DND-41 (cell line): ENCODE measurements around the gene SHLD3.
A peak's percentile ranks its signal among the peaks of the same experiment; 100 is the strongest.

Experiments used
- ATAC-seq: fragments of 200-7000 bp; cut with Tn5 transposase; 3 replicates; pipeline ENCODE4 v1.9.1; 2021; ENCODE audit warnings: low read depth; ENCODE audit not compliant: insufficient read depth
- DNase-seq: peaks from one replicate; pipeline ENCODE4 v3.0.0-alpha.2; 2020
- H2AFZ ChIP-seq: 2 replicates; pipeline ENCODE4 v1.6.0; 2012; ENCODE audit warnings: low read depth, low read length
- H3K27ac ChIP-seq: 2 replicates; pipeline ENCODE4 v1.5.1; 2012; ENCODE audit warnings: low read length, inconsistent platforms
- H3K27me3 ChIP-seq: fragments of 200-600 bp; sonication (generic); 2 replicates; pipeline ENCODE4 v1.6.0; 2012; ENCODE audit warnings: low read length, mild to moderate bottlenecking, inconsistent platforms; ENCODE audit not compliant: insufficient read depth, poor library complexity
- H3K36me3 ChIP-seq: 2 replicates; pipeline ENCODE4 v1.5.1; 2012; ENCODE audit warnings: low read length, inconsistent platforms; ENCODE audit not compliant: insufficient read depth
- H3K4me1 ChIP-seq: 2 replicates; pipeline ENCODE4 v1.5.1; 2012; ENCODE audit warnings: mild to moderate bottlenecking, low read length; ENCODE audit not compliant: insufficient read depth
- H3K4me2 ChIP-seq: 2 replicates; pipeline ENCODE4 v1.6.0; 2012; ENCODE audit warnings: mild to moderate bottlenecking, moderate library complexity, low read length, inconsistent platforms; ENCODE audit not compliant: insufficient read depth
- H3K4me3 ChIP-seq, 2 experiments: fragments of 200-600 bp in 1 of 2; shearing (Covaris generic) in 1 of 2; 2 replicates each; pipeline ENCODE4 v1.5.1; 2012 to 2016; ENCODE audit warnings: inconsistent platforms in 2 of 2, low read length in 2 of 2, mild to moderate bottlenecking in 2 of 2, low read depth in 1 of 2, moderate library complexity in 1 of 2
- H3K79me2 ChIP-seq: 2 replicates; pipeline ENCODE4 v1.6.0; 2012; ENCODE audit warnings: low read length, inconsistent platforms; ENCODE audit not compliant: insufficient read depth
- H3K9ac ChIP-seq: 2 replicates; pipeline ENCODE4 v1.6.0; 2012; ENCODE audit warnings: low read depth, mild to moderate bottlenecking, inconsistent platforms, low read length, moderate library complexity
- H3K9me3 ChIP-seq: 2 replicates; pipeline ENCODE4 v1.5.1; 2012; ENCODE audit warnings: low read length, moderate library complexity, mild to moderate bottlenecking, inconsistent platforms; ENCODE audit not compliant: insufficient read depth, severe bottlenecking
- H4K20me1 ChIP-seq: 2 replicates; pipeline ENCODE4 v1.6.0; 2012; ENCODE audit warnings: low read length; ENCODE audit not compliant: insufficient read depth
- EZH2 ChIP-seq: IDR thresholded peaks from 3 replicates; pipeline ENCODE4 v1.6.1; 2012; ENCODE audit warnings: borderline replicate concordance, low read depth, mild to moderate bottlenecking, moderate library complexity, low read length, inconsistent platforms; ENCODE audit not compliant: severe bottlenecking
- TF ChIP-seq, protein P1 (sequence below): IDR thresholded peaks from 2 replicates; pipeline ENCODE4 v1.5.1; 2012; ENCODE audit warnings: borderline replicate concordance, low read length, moderate library complexity, mild to moderate bottlenecking; ENCODE audit not compliant: poor library complexity, severe bottlenecking; ENCODE audit errors: extremely low read depth

SHLD3 gene

DNA sequence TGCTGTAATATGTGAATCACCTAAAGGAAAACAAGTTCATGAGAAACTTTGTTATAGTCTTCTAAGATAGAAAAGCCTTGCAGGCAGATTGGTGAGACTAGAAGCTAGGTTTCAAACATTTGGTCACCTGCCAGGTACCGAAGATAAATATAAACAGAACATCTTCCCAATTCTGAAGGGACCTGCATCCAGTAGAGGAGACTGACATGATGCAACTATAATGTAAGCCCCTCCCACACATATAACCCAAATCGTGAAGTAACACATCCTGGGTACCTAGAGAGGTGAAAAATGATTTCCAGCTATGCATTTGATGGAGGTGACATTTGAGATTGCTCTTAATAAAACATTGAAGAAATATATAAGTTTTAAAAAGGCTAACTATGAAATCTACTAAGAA is 29.9 kb downstream of the SHLD3 start:
- Histone ChIP-seq H3K27me3 (no peaks in the 10 kb centered on the region), H3K9ac (no peak overlapping the region), H3K79me2 (no peaks in the 10 kb centered on the region), H3K4me1 (no peaks in the 10 kb centered on the region), H2AFZ (no peak overlapping the region), H3K36me3 (peaks cover 22% of the 10 kb centered on the region; the same call in 1 of the 2 replicates), H4K20me1 (no peaks in the 10 kb centered on the region), H3K9me3 (no peaks in the 10 kb centered on the region), H3K4me3 (no peak overlapping the region), H3K27ac (no peak overlapping the region), H3K4me2 (no peak overlapping the region)
- ATAC-seq (no peak), DNase-seq (no peak)
- TF ChIP-seq, protein P1, sequence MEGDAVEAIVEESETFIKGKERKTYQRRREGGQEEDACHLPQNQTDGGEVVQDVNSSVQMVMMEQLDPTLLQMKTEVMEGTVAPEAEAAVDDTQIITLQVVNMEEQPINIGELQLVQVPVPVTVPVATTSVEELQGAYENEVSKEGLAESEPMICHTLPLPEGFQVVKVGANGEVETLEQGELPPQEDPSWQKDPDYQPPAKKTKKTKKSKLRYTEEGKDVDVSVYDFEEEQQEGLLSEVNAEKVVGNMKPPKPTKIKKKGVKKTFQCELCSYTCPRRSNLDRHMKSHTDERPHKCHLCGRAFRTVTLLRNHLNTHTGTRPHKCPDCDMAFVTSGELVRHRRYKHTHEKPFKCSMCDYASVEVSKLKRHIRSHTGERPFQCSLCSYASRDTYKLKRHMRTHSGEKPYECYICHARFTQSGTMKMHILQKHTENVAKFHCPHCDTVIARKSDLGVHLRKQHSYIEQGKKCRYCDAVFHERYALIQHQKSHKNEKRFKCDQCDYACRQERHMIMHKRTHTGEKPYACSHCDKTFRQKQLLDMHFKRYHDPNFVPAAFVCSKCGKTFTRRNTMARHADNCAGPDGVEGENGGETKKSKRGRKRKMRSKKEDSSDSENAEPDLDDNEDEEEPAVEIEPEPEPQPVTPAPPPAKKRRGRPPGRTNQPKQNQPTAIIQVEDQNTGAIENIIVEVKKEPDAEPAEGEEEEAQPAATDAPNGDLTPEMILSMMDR = no peak
- no peak for TF ChIP-seq EZH2

DNA sequence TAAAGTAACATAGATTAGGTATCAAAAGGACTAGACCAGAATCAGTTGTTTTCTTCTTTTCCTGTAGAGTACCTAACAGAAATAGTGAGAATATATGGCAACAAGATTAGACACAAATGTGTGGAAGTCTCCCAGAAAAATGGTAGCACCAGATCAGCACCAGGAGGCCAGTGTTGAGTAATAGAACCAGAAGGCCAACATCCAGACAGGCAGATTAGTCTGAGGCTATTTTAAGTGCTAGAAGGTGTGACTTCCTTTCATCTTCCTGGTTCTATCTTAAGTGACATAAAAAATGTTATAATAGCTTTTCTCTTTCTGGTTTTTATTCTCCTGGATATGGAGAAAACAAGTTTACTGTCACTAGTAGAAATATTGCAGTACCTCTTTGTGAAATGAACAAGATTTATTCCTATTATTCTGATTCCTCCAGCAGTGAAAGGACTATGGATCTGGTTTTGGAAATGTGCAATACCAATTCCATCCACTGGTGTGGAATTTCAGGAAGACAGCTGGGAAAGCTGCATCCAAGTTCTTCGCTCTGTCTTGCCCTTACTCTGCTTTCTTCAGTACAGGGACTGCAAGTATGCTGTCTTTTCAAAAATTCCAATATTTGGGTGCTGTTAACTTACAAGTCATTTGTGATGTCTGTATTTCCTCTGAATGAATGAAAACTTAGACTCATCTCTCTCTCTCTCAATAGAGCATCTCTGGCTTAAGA is 39.1 kb downstream of the SHLD3 start:
- peaks cover 23% of the 10 kb centered on the region; the same call in 1 of the 2 replicates for H3K36me3 ChIP-seq
- no peak overlapping the region for H3K4me3 ChIP-seq
- DNase-seq = no peak
- no peaks in the 10 kb centered on the region for H3K79me2 ChIP-seq
- H3K9ac ChIP-seq = no peak overlapping the region
- ATAC-seq = no peak
- H3K4me2 ChIP-seq = no peak overlapping the region
- no peaks in the 10 kb centered on the region for H3K4me1 ChIP-seq
- H3K9me3 ChIP-seq = no peaks in the 10 kb centered on the region
- TF ChIP-seq, protein P1 = peak; percentile 21
- TF ChIP-seq EZH2 = no peak
- no peak overlapping the region for H3K27ac ChIP-seq
- H2AFZ ChIP-seq = no peak overlapping the region
- no peaks in the 10 kb centered on the region for H3K27me3 ChIP-seq
- no peaks in the 10 kb centered on the region for H4K20me1 ChIP-seq

DNA sequence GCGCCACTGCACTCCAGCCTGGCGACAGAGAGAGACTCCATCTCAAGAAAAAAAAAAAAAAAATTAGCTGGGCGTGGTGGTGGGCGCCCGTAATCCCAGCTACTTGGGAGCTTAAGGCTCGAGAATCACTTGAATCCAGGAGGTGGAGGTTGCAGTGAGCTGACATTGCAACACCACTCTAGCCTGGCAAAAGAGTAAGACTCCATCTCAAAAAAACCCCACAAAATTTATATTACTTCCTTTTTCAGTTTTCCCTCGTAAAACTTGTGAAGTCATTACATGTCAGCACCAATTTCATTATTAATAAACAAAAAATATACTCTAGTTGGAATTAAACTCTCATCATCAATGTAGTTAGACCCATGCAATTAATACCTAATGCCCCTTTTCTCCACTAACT is 43.9 kb downstream of the SHLD3 start:
- no peak overlapping the region for H3K9ac ChIP-seq
- H3K4me1 ChIP-seq = no peaks in the 10 kb centered on the region
- H2AFZ ChIP-seq = no peak overlapping the region
- no peaks in the 10 kb centered on the region for H4K20me1 ChIP-seq
- DNase-seq = no peak
- no peak overlapping the region for H3K4me2 ChIP-seq
- ATAC-seq = no peak
- no peaks in the 10 kb centered on the region for H3K27me3 ChIP-seq
- H3K9me3 ChIP-seq = no peaks in the 10 kb centered on the region
- TF ChIP-seq, protein P1 = no peak
- TF ChIP-seq EZH2 = no peak
- no peak overlapping the region for H3K4me3 ChIP-seq
- H3K79me2 ChIP-seq = no peaks in the 10 kb centered on the region
- peaks cover 17% of the 10 kb centered on the region; the same call in 1 of the 2 replicates for H3K36me3 ChIP-seq
- H3K27ac ChIP-seq = no peak overlapping the region
